Trophoblast cell (in vitro differentiated cells and primary cell): ENCODE results near the gene UQCRC1.

ENCODE experiments used
- DNase-seq, 2 donors: peaks; one replicate each; pipeline ENCODE4 v3.0.0-alpha.2; 2016
- H2AFZ ChIP-seq: 2 replicates; pipeline ENCODE4 v1.6.1; 2013; ENCODE audit warnings: low read length, moderate library complexity, mild to moderate bottlenecking; ENCODE audit not compliant: insufficient read depth, poor library complexity
- H2AK5ac ChIP-seq: 2 replicates; pipeline ENCODE4 v1.6.1; 2013; ENCODE audit warnings: mild to moderate bottlenecking, low read length
- H2BK120ac ChIP-seq: 2 replicates; pipeline ENCODE4 v1.6.1; 2013; ENCODE audit warnings: low read length, mild to moderate bottlenecking, moderate library complexity; ENCODE audit not compliant: insufficient read depth, poor library complexity
- H2BK12ac ChIP-seq: 2 replicates; pipeline ENCODE4 v1.6.1; 2013; ENCODE audit warnings: mild to moderate bottlenecking, low read length, moderate library complexity
- H2BK5ac ChIP-seq: 2 replicates; pipeline ENCODE4 v1.6.1; 2013; ENCODE audit warnings: low read length, low read depth, moderate library complexity, mild to moderate bottlenecking; ENCODE audit not compliant: poor library complexity
- H3K14ac ChIP-seq: 2 replicates; pipeline ENCODE4 v1.6.1; 2013; ENCODE audit warnings: mild to moderate bottlenecking, low read length
- H3K18ac ChIP-seq: 2 replicates; pipeline ENCODE4 v1.6.1; 2013; ENCODE audit warnings: mild to moderate bottlenecking, low read length
- H3K23ac ChIP-seq: 2 replicates; pipeline ENCODE4 v1.6.1; 2013; ENCODE audit warnings: low read length
- H3K27ac ChIP-seq: 2 replicates; pipeline ENCODE4 v1.5.1; 2013; ENCODE audit warnings: low read depth, mild to moderate bottlenecking, inconsistent platforms, low read length, moderate library complexity
- H3K27me3 ChIP-seq: 2 replicates; pipeline ENCODE4 v1.6.1; 2013; ENCODE audit warnings: inconsistent platforms, mild to moderate bottlenecking, low read length, moderate library complexity; ENCODE audit not compliant: insufficient read depth
- H3K36me3 ChIP-seq, 2 experiments: 1 replicate in 1 of 2; 2 replicates in 1 of 2; pipeline ENCODE4 v1.6.1; 2013; ENCODE audit warnings: low read length in 2 of 2, mild to moderate bottlenecking in 2 of 2, moderate library complexity in 1 of 2; ENCODE audit not compliant: insufficient read depth in 2 of 2, control insufficient read depth in 1 of 2
- H3K4ac ChIP-seq: 2 replicates; pipeline ENCODE4 v1.6.1; 2013; ENCODE audit warnings: low read depth, mild to moderate bottlenecking, low read length, moderate library complexity
- H3K4me1 ChIP-seq, 2 experiments: 1 replicate in 1 of 2; 2 replicates in 1 of 2; pipeline ENCODE4 v1.6.1; 2013; ENCODE audit warnings: low read length in 2 of 2, mild to moderate bottlenecking in 2 of 2, moderate library complexity in 1 of 2; ENCODE audit not compliant: insufficient read depth in 2 of 2, control insufficient read depth in 1 of 2
- H3K4me2 ChIP-seq: 2 replicates; pipeline ENCODE4 v1.6.1; 2013; ENCODE audit warnings: inconsistent platforms, mild to moderate bottlenecking, low read length, moderate library complexity
- H3K4me3 ChIP-seq: 2 replicates; pipeline ENCODE4 v1.5.1; 2013; ENCODE audit warnings: mild to moderate bottlenecking, low read depth, low read length, inconsistent platforms
- H3K79me1 ChIP-seq: one replicate; pipeline ENCODE4 v1.6.1; 2013; ENCODE audit warnings: low read length
- H3K79me2 ChIP-seq: 2 replicates; pipeline ENCODE4 v1.6.1; 2013; ENCODE audit warnings: low read length, mild to moderate bottlenecking; ENCODE audit not compliant: control insufficient read depth, insufficient read depth, poor library complexity
- H3K9ac ChIP-seq: 2 replicates; pipeline ENCODE4 v1.6.1; 2013; ENCODE audit warnings: mild to moderate bottlenecking, low read length
- H3K9me3 ChIP-seq: 2 replicates; pipeline ENCODE4 v1.6.1; 2013; ENCODE audit warnings: low read depth, mild to moderate bottlenecking, control low read depth, inconsistent platforms, low read length; ENCODE audit not compliant: insufficient read depth
- H4K12ac ChIP-seq: 2 replicates; pipeline ENCODE4 v1.6.1; 2013; ENCODE audit warnings: low read depth, mild to moderate bottlenecking, low read length, moderate library complexity
- H4K8ac ChIP-seq: 2 replicates; pipeline ENCODE4 v1.6.1; 2013; ENCODE audit warnings: low read depth, mild to moderate bottlenecking, low read length, moderate library complexity
- H4K91ac ChIP-seq: one replicate; pipeline ENCODE4 v1.6.1; 2013; ENCODE audit warnings: low read depth, mild to moderate bottlenecking, low read length, moderate library complexity
- WGBS: extraction: QIAGEN DNeasy Blood & Tissue Kit; methylation state at CpG from one replicate; pipeline ENCODE4 v1.1.7; 2013; ENCODE audit warnings: missing lambda C conversion rate; ENCODE audit not compliant: insufficient read length, insufficient coverage; ENCODE audit errors: extremely low coverage; 5-methylcytosine and 5-hydroxymethylcytosine counted together

Gene UQCRC1

DNA sequence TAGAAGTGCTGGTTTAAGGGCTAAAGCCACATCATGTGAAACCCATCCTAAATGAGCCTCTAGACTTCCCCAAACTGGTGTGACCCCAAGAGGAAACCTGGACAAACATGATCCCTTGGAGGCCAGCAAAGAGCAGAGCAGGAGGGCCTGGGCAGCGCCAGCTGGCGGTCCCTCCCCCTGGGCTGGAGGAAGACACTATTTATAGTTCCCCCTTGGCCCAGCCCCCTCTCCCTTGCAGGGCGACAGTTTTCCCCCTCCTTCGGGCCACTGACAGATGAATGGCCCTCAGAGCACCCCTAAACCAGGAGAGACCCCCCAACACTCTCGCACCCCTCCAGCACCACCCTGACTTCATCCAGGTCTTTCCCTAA, 48.8 kb downstream of the UQCRC1 start:
- no peak overlapping the region for H2AFZ ChIP-seq
- no peak overlapping the region for H3K14ac ChIP-seq
- H3K23ac ChIP-seq: no peak overlapping the region
- H2BK5ac ChIP-seq: no peak overlapping the region
- peaks cover 5% of the 10 kb centered on the region for H3K79me1 ChIP-seq
- H3K36me3 ChIP-seq: peaks cover 12 to 20% of the 10 kb centered on the region in 2 experiments
- H2AK5ac ChIP-seq: no peak overlapping the region
- peaks cover 7% of the 10 kb centered on the region for H3K79me2 ChIP-seq
- H3K27me3 ChIP-seq: no peaks in the 10 kb centered on the region
- peak overlapping the region; percentile 7 for H4K91ac ChIP-seq
- no peak overlapping the region for H3K4me2 ChIP-seq
- H2BK12ac ChIP-seq: no peak overlapping the region
- DNase-seq: no peak
- no CpG with 5 or more reads among the region's 5 CpGs for WGBS
- H4K8ac ChIP-seq: peak overlapping the region; percentile 20
- H3K4me3 ChIP-seq: no peak overlapping the region
- H3K9me3 ChIP-seq: no peaks in the 10 kb centered on the region
- H3K27ac ChIP-seq: no peak overlapping the region
- H3K4me1 ChIP-seq: peaks cover 12 to 14% of the 10 kb centered on the region in 2 experiments
- H3K9ac ChIP-seq: no peak overlapping the region
- H4K12ac ChIP-seq: no peak overlapping the region
- H2BK120ac ChIP-seq: no peak overlapping the region
- no peak overlapping the region for H3K4ac ChIP-seq
- H3K18ac ChIP-seq: no peak overlapping the region

DNA sequence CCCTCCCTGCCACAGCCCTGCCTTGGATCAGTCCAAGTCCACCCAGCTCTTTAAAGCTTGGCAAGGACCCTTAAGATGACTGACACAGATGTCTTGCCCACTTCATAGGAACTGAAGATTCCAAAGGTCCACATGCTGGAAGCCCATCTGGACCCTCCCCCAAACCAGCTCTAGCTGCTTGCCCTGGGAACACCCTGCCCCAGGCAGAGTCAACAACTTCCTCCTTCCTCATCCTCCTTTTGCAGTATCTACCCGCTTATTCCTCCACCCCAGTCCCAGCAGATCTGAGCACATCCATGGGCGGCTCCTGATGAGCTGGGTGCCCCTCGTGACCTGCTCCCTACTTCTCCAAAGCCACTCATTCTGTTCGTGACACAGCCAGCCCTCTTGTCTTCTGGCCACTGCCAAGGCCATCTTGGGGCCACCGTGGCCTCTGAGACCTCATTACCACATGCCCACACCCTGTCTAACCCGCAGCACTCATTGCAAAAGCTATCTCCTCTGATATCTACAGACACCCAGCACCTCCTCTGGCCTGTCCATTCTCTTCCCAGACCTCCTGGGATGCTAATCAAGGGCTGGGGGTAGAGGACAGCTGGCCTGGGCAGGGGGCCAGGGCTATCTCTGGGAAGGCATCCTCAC, 50.8 kb downstream of the UQCRC1 start:
- no peak overlapping the region for H2AFZ ChIP-seq
- no peak overlapping the region for H3K9ac ChIP-seq
- peaks cover 5% of the 10 kb centered on the region for H3K79me1 ChIP-seq
- no peak overlapping the region for H3K4ac ChIP-seq
- no peak overlapping the region for H2BK120ac ChIP-seq
- peaks cover 7% of the 10 kb centered on the region for H3K79me2 ChIP-seq
- H3K23ac ChIP-seq: no peak overlapping the region
- WGBS: no CpG with 5 or more reads among the region's 6 CpGs
- peak; percentile 17 to 38 for DNase-seq
- peaks cover 5 to 9% of the 10 kb centered on the region in 2 experiments for H3K36me3 ChIP-seq
- no peak overlapping the region for H2BK12ac ChIP-seq
- H2BK5ac ChIP-seq: no peak overlapping the region
- peak overlapping the region; percentile 57 for H2AK5ac ChIP-seq
- no peak overlapping the region for H4K91ac ChIP-seq
- no peaks in the 10 kb centered on the region for H3K27me3 ChIP-seq
- H4K8ac ChIP-seq: no peak overlapping the region
- no peak overlapping the region for H3K4me2 ChIP-seq
- H3K27ac ChIP-seq: no peak overlapping the region
- no peak overlapping the region for H4K12ac ChIP-seq
- H3K18ac ChIP-seq: no peak overlapping the region
- H3K9me3 ChIP-seq: no peaks in the 10 kb centered on the region
- H3K4me1 ChIP-seq: peaks cover 15 to 19% of the 10 kb centered on the region in 2 experiments
- no peak overlapping the region for H3K4me3 ChIP-seq
- H3K14ac ChIP-seq: no peak overlapping the region

DNA sequence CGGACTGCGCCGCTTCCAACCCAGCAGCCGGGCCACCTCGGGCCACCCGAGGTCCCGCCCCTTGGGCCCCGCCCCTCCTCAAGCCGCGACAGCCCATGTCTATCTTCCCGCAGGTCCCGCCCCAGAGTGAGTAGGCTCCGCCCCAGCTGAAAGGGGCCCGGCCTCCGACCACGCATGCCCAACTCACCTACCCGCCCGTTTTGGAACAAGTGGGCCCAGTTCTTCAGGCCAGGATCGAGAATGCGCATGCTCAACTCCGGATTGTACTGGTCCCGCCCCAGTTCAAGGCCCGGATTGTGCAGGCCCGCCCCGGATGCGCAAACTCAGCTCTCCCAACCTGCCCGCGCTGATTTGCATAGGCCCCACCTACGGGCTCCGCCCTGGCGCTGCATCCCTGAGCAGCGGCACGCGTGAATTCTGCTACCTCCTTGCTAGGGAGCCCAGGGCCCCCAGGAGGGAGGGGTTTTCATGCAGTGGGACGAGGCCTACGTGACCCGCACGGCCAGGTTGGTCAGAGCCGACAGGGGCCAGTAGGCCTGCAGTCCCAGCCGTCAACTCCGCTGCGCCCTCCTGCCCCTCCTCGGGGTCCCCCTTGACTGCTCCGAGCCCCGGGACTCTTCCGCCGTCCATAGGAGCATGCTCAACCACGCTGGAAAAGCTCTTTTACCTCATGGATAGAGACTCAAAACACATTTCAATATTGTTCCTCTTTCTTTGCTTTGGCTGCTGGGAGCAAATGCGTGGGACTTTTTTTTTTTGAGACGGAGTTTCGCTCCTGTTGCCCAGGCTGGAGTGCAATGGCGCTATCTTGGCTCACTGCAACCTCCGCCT, 52.4 kb downstream of the UQCRC1 start, which contains the start of gene PFKFB4:
TSS of gene PFKFB4 (minus strand) at position 8 of the 831 bp plus-strand sequence. CDS start 26 bp downstream, outside the sequence.
- H3K4me2 ChIP-seq: peak within 1 kb of the TSS; percentile 79
- peak within 1 kb of the TSS; percentile 60 for H4K12ac ChIP-seq
- peak within 1 kb of the TSS; percentile 53 for H3K18ac ChIP-seq
- peak within 1 kb of the TSS; percentile 53 for H2AFZ ChIP-seq
- H3K27ac ChIP-seq: peak within 1 kb of the TSS; percentile 47
- H3K9me3 ChIP-seq: no peaks in the 10 kb centered on the region
- peak; percentile 99 to 100 for DNase-seq
- peak within 1 kb of the TSS; percentile 54 for H2BK12ac ChIP-seq
- peaks cover 1% of the 10 kb centered on the region in 2 experiments for H3K36me3 ChIP-seq
- H3K4ac ChIP-seq: peak within 1 kb of the TSS; percentile 73
- H4K91ac ChIP-seq: peak within 1 kb of the TSS; percentile 36
- peak within 1 kb of the TSS; percentile 89 for H3K4me3 ChIP-seq
- peaks cover 23 to 25% of the 10 kb centered on the region in 2 experiments for H3K4me1 ChIP-seq
- no peak within 1 kb of the TSS for H3K23ac ChIP-seq
- no peaks in the 10 kb centered on the region for H3K27me3 ChIP-seq
- H3K14ac ChIP-seq: peak within 1 kb of the TSS; percentile 69
- H2AK5ac ChIP-seq: peak within 1 kb of the TSS; percentile 67
- peaks cover 7% of the 10 kb centered on the region for H3K79me2 ChIP-seq
- no CpG with 5 or more reads among the region's 53 CpGs for WGBS
- peak within 1 kb of the TSS; percentile 45 for H2BK5ac ChIP-seq
- H2BK120ac ChIP-seq: peak within 1 kb of the TSS; percentile 44
- peaks cover 8% of the 10 kb centered on the region for H3K79me1 ChIP-seq
- peak within 1 kb of the TSS; percentile 62 for H4K8ac ChIP-seq
- H3K9ac ChIP-seq: peak within 1 kb of the TSS; percentile 71

DNA sequence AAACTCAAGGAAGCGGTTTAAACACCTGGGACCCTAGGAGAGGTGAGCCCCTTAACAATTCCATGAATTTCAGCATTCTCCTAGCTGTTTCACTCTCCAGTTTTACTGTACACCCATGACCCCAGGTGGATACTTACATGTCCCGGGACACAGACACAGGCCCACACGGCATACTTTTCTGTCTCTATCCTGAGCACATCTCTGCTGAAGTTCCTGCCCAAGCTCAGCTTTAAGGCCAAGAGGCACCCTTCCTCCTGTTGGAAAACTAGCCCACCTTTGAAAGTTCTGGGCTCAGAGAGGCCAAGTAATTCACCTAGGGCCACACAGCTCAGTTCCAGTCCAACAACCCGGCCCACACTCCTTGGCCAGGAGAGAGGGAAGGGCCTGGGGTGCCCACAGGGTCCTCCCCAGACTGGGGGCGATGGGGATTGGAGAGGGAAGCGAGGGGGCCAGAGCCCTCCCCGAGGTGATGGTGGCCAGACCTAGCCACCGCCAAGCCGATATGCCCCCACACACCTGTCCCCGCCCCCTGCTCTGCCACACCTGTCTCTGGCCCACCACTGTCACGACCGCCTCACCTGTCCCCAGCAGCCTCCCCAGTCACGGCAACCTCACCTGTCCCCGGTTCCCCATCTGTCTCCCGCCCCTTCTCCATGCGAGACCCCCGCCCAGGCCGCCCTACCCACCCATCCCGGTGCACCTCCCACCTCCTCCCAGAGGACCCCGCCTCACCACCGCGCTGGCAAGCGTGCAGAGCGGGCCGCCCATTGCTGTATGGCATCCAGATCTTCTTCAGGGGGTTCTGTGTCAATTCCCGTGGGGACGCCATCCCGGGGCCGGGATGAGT, 53.3 kb downstream of the UQCRC1 start:
- no CpG with 5 or more reads among the region's 29 CpGs for WGBS
- DNase-seq: peak in 1 of 2 donors; percentile 26
- peak overlapping the region; percentile 60 for H4K12ac ChIP-seq
- H3K4me1 ChIP-seq: peaks cover 27% of the 10 kb centered on the region in 2 experiments
- peak overlapping the region; percentile 67 for H2AK5ac ChIP-seq
- peak overlapping the region; percentile 53 for H3K18ac ChIP-seq
- H3K4me2 ChIP-seq: peak overlapping the region; percentile 79
- peak overlapping the region; percentile 32 for H2AFZ ChIP-seq
- no peak overlapping the region for H3K23ac ChIP-seq
- H3K4ac ChIP-seq: peak overlapping the region; percentile 73
- peak overlapping the region; percentile 62 for H4K8ac ChIP-seq
- H3K14ac ChIP-seq: peak overlapping the region; percentile 69
- peaks cover 9% of the 10 kb centered on the region for H3K79me2 ChIP-seq
- H3K4me3 ChIP-seq: peak overlapping the region; percentile 89
- peaks cover 9% of the 10 kb centered on the region for H3K79me1 ChIP-seq
- peak overlapping the region; percentile 45 for H2BK5ac ChIP-seq
- H3K27me3 ChIP-seq: no peaks in the 10 kb centered on the region
- no peaks in the 10 kb centered on the region for H3K9me3 ChIP-seq
- peak overlapping the region; percentile 71 for H3K9ac ChIP-seq
- H2BK120ac ChIP-seq: peak overlapping the region; percentile 44
- no peak overlapping the region for H3K27ac ChIP-seq
- peak overlapping the region; percentile 36 for H4K91ac ChIP-seq
- H3K36me3 ChIP-seq: peaks cover 0 to 3% of the 10 kb centered on the region in 2 experiments
- H2BK12ac ChIP-seq: peak overlapping the region; percentile 54
